Ishikawa (cell line): Measurements from ENCODE around the gene LRRN4.

ENCODE experiments used
- EGR1 ChIP-seq: IDR thresholded peaks from 2 replicates; pipeline ENCODE4 v1.6.1; 2012
- FOXM1 ChIP-seq: IDR thresholded peaks from 2 replicates; pipeline ENCODE4 v1.6.1; 2012; ENCODE audit warnings: low read depth, borderline replicate concordance
- NFIC ChIP-seq: IDR thresholded peaks from 2 replicates; pipeline ENCODE4 v1.6.1; 2012
- TAF1 ChIP-seq: IDR thresholded peaks from 2 replicates; pipeline ENCODE4 v1.6.1; 2012; ENCODE audit warnings: low read depth, mild to moderate bottlenecking
- TCF12 ChIP-seq: IDR thresholded peaks from 2 replicates; pipeline ENCODE4 v1.6.1; 2012; ENCODE audit warnings: low read depth
- TF ChIP-seq, protein P1 (sequence below): IDR thresholded peaks from 2 replicates; pipeline ENCODE4 v1.6.1; 2012

DNA sequence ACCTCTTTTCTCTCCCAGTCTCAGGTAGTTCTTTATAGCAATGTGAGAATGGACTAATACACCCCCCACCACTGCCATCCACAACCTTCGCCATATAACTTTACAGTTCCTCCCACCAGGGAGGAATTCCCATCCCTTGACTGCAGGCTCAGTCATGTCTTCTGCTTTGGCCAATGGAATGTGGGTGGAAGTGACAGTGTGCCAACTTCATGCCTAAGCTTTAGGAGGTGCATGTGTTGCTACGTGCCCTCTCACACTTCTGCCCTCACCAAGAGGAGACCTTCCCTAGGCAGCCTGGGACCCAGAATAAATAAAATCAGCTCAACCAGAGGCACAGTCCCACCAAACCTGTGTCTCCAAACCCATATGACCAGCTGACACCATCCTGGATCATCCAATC, 33.0 kb upstream of the LRRN4 start:
- TF ChIP-seq FOXM1 (no peak), TAF1 (no peak), TCF12 (no peak), NFIC (no peak), EGR1 (no peak)
- TF ChIP-seq, protein P1, sequence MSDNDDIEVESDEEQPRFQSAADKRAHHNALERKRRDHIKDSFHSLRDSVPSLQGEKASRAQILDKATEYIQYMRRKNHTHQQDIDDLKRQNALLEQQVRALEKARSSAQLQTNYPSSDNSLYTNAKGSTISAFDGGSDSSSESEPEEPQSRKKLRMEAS = no peak
